NCI-H510A (cell line): ENCODE measurements around the gene YIPF4.
A peak's percentile ranks its signal among the peaks of the same experiment; 100 is the strongest.
"Not testable (repeated sequence)": the region's sequence is repeated elsewhere in the genome, so short reads cannot be mapped to it uniquely, and the experiment has no call there.

ENCODE experiments used
- DNase-seq: peaks from one replicate; lab custom pipeline; 2025; lab: John Stamatoyannopoulos, UW

The YIPF4 gene

GRCh38 chr2:32277674-32278477, at the start of gene YIPF4:
TSS of gene YIPF4 (plus strand) at chr2:32277904. CDS start at chr2:32278156, 252 bp downstream.
- peak; percentile 75 for DNase-seq

- no peak for DNase-seq
Measured at GRCh38 chr2:32228181-32228580, 49.5 kb upstream of the YIPF4 start.

- no peak for DNase-seq
Measured at GRCh38 chr2:32229635-32230034, 48.1 kb upstream of the YIPF4 start.

GRCh38 chr2:32231959-32232358, 45.7 kb upstream of the YIPF4 start:
- DNase-seq = no peak

DNA sequence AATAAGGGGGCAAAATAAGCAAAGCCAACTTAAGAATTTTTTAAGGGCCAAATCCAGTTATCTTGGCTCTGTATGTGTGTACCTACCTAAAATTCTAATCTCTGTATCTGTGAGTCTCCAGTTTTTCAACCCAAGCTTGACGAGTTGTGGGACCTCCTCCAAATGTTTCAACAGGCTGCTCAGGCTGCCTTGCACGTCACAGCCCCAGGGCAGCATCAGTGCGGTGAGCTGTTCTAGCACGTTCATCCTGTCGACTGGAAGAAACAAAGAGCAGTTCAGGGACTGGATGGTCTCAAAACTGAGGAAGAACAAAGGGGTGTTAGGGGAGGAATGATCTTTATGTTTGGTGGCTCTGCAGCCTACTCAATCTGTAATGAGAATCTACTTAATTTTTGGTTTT, 42.4 kb upstream of the YIPF4 start:
- no peak for DNase-seq

DNA sequence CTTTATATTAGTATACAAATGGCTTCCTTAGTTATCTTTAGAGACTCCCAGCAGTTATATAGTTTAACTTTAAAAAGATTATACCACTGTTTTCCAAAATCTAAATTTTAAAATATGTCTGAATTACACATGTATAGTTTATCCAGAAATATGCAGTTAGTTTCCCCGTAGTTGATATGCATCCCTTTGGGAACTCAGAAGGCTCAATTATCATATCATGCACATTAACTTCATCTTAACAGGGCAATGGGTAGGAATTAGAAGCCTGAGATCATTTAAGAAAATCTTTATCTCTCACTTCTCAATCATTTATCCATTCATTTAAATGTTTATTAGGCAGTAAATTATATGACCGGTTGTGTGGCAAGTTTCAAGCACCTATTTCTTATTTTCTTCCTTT, 40.2 kb upstream of the YIPF4 start:
- DNase-seq = no peak

DNA sequence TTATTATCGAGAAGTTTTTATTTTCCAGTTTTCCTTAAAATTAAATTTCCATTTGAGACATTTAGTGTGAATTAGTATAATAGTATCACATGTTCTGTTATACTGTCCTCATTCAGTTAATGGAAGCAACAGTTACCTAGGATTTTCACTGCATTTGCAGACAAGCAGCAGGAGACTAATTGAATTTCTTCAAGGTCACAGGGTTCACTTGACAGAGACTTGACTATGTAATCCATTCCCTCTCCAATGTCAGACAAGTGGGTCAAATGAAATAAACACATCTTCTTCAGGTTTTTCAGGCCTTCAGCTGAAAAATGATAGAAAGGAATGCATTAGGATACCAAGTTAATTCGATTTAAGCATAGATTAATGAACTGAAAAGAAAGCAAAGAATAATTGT, 39.7 kb upstream of the YIPF4 start:
- no peak for DNase-seq

GRCh38 chr2:32242331-32242730, 35.4 kb upstream of the YIPF4 start:
- DNase-seq = no peak

DNA sequence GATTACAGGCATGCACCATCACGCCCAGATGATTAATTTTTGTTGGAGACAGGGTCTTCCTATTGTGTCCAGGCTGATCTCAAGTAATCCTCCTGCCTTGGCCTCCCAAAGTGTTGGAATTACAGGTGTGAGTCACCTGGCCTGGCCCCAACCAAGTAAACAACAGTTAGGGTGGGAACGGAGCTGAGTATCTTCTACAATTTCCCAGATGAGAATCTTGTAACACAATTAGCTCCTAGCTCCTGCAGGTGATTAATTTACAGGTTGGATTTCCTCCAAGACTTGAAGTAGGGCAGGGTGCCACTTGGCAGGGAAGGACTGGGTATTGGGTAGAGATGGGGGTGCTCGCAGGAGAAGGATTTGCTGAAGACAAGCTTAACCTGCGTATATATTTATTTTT, 30.8 kb upstream of the YIPF4 start:
- no peak for DNase-seq

- DNase-seq = no peak
Measured at GRCh38 chr2:32248299-32248698, 29.4 kb upstream of the YIPF4 start.

DNA sequence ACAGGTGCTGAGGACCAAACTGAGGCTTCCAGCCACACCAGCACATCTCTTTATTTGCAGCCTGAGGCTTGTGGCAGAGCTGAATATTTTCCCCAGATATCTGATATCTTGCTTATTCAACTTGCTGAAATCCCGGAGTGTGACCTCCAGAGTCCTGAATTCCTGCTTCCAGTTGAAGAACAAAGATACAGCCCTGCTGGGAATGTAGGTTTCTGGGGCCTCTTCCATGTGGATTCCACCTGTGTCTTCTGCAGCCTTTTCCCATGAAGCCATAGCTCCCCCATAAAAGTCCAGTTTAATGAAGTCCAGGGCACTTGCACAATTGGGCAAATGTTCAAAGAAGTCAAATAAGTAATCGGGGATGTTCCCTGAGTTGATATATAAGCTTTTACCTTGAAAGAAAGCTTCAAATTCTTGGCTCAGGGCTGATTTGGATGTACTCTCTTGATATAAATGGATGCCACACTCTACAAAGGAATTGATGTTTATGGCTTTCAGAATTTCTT, 27.9 kb upstream of the YIPF4 start:
- no peak for DNase-seq

- no peak for DNase-seq
Measured at GRCh38 chr2:32250290-32250689, 27.4 kb upstream of the YIPF4 start.

- DNase-seq = no peak
Measured at GRCh38 chr2:32258242-32258641, 19.5 kb upstream of the YIPF4 start.

DNA sequence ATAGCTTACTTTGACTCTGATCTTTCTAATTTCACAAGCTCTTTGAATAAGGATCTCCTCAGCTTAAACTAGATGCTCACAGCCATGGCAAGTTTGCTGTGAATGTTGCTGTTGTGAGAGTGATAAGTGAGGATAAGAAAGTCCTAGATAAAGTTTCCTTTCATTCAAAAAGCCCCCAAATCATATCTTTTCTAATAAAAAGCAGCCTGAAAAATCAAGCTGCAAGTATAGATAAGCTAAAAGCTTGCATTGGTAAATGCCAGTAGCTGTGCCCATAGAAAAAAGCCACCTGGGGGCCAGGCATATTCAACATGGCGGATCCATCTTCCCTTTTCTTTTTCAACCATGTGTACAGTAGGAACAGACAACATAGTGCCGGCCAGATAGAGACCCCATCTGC, 17.3 kb upstream of the YIPF4 start:
- DNase-seq = no peak

- DNase-seq = no peak
Measured at GRCh38 chr2:32262105-32262504, 15.6 kb upstream of the YIPF4 start.

DNA sequence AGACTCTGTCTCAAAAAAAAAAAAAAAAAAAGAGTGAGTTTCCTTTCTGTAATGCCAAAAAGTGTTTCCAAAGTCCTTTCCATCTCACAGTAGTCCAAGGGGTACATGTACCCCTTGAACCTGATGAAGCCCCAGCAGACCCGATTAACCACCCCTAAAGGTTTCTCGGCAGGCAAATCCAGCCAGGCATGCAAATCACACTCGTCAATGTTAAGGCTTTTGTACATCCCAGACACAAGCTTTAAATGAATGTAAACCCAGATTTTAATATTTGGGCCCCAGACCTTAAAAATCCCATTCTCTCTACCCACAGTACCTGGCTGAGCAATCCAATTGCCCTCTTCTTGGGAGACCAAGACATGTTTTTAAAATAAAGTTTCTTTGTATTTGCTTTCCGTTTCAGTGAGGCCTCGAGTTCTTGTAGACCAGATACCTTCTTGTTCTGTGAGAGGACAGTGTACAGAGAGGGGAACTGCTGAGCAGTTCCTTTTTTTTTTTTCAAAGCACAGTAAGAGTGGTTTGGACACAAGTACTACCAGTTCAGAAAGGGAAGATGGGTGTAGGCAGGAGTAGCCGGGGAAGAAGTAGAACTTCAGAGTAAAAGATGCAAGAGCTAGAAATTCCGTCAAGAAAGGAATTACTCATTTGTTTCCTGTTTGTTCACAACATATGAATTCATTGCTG, 13.1 kb upstream of the YIPF4 start, which contains the start of gene NLRC4:
Gene NLRC4 (minus strand): TSS at position 465 of the 684 bp plus-strand sequence. CDS start 8,111 bp downstream, outside the sequence.
- no peak for DNase-seq

DNA sequence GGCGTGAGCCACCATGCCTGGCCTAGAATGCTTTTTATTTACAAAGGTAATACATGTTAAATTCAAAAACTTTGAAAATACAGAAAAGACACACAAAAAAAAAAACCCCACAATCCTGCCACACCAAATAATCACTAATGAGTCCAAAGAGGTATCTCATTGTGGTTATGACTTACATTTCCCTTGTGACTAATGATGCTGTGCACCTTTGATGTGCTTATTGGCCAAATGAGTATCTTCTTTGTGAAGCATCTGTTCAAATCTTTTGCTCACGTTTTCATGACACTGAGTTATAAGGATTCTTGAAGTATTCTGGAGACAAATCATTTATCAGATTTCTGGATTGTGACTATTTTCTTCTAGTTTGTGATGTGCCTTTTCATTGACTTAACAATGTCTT, 6.6 kb upstream of the YIPF4 start:
- no peak for DNase-seq

DNA sequence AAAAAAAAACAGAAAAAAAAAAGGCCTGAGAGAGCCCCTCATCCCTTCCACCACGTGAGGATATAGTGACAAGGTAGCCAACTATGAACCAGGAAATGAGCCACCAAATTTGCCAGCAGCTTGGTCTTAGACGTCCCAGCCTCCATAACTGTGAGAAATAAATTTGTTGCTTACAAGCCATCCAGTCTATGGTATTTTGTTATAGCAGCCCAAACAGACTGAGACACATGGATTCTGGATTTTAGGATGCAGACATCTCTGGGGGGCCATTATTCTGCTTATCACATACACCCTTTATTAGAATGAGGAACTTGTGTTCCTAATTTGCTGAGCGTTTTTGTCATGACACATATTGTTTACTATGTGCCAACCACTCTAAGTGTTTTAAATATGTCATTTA, 5.4 kb upstream of the YIPF4 start:
- no peak for DNase-seq

DNA sequence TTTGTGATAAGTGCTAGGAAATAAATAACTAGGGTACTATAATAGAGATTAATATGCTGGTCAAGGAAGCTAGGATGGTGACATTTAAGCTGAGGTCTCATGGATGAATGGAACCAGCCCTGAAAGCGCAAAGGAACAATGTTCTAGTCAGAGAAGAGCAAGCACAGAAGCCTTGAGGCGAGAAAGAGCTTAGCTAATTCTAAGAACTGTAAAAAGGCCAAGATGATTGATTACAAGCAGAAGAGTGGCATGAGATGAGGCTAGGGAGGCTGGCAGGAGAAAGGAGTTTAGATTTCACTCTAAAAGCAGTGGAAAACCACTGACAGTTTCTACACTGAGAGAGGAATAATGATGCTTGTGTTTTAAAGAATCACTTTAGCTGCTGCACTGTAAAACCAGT, 3.4 kb upstream of the YIPF4 start:
- DNase-seq = no peak

- not testable (repeated sequence) for DNase-seq
Measured at GRCh38 chr2:32275790-32276189, 1.9 kb upstream of the YIPF4 start.

GRCh38 chr2:32277363-32277673, 386 bp upstream of the YIPF4 start:
- DNase-seq = no peak

GRCh38 chr2:32278478-32278853, 762 bp downstream of the YIPF4 start:
- no peak for DNase-seq

DNA sequence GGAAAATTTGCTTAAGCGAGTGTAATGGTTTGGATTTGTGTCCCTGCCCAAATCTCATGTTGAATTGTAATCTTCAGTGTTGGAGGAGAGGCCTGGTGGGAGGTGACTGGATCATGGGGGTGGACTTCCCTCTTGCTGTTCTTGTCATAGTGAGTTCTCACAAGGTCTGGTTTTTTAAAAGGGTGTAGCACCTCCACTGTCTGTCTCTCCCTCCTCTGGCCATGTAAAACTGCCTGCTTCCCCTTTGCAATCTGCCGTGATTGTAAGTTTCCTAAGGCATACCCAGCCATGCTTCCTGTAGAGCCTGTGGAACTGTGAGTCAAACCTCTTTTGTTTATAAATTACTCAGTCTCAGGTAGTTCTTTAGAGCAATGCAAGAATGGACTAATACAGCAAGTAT, 6.6 kb downstream of the YIPF4 start:
- no peak for DNase-seq
